NB4 (cell line): Measurements from ENCODE around the gene GPATCH2L.

Source experiments
- POLR2A ChIP-seq: IDR thresholded peaks from 2 replicates; pipeline ENCODE4 v1.6.1; 2011; ENCODE audit warnings: mild to moderate bottlenecking; ENCODE audit not compliant: insufficient read length; ENCODE audit errors: extremely low read depth
- TF ChIP-seq, protein P1 (sequence below): IDR thresholded peaks from one replicate; pipeline ENCODE4 v1.5.1; 2012; ENCODE audit warnings: low read depth, low read length
- TF ChIP-seq, protein P2 (sequence below): IDR thresholded peaks from 2 replicates; pipeline ENCODE4 v1.6.1; 2011; ENCODE audit warnings: low read depth, low read length

DNA sequence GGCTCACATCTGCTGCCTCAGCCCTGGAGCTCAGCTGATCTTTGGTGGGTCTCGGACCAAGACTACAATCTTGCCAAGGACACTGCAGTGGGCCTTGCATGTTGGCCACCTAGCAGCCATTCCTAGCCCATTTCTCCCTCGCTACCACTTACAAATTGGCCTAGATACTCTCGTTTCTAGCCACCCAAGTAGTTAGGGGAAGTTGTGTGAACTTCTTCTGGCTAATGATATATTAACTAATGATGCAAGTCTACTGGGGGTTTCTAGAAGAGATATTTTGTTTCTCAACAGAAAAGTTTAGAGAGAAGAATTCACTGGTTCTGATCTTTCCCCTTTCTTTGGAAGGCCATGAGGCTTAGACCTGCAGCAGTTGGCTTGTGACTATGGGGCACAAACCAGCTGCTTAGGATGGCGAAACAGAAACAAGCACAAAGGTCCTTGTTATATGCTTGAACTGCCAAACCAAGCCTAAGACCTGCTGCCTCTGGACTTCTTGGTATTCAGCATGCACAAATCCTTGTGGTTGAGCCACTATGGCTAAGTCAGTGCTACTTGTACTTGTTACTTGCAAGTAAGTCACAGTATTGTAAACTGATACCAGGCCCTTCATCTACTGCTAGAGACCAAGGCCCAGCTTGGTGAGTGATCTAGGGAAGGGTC, 30.5 kb upstream of the GPATCH2L start:
- TF ChIP-seq, protein P1, sequence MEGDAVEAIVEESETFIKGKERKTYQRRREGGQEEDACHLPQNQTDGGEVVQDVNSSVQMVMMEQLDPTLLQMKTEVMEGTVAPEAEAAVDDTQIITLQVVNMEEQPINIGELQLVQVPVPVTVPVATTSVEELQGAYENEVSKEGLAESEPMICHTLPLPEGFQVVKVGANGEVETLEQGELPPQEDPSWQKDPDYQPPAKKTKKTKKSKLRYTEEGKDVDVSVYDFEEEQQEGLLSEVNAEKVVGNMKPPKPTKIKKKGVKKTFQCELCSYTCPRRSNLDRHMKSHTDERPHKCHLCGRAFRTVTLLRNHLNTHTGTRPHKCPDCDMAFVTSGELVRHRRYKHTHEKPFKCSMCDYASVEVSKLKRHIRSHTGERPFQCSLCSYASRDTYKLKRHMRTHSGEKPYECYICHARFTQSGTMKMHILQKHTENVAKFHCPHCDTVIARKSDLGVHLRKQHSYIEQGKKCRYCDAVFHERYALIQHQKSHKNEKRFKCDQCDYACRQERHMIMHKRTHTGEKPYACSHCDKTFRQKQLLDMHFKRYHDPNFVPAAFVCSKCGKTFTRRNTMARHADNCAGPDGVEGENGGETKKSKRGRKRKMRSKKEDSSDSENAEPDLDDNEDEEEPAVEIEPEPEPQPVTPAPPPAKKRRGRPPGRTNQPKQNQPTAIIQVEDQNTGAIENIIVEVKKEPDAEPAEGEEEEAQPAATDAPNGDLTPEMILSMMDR = no peak
- no peak for TF ChIP-seq POLR2A
- TF ChIP-seq, protein P2, sequence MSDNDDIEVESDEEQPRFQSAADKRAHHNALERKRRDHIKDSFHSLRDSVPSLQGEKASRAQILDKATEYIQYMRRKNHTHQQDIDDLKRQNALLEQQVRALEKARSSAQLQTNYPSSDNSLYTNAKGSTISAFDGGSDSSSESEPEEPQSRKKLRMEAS = no peak
